PFSK-1 (cell line): ENCODE measurements around the gene MAML2.

Experiments
- FOXP2 ChIP-seq: optimal IDR thresholded peaks from 2 replicates; pipeline ENCODE3; 2011; ENCODE audit warnings: borderline replicate concordance, control low read depth, inconsistent platforms; ENCODE audit not compliant: insufficient read depth; ENCODE audit errors: extremely low read length, extremely low read depth
- POLR2AphosphoS5 ChIP-seq: IDR thresholded peaks from 2 replicates; pipeline ENCODE4 v1.6.1; 2012; ENCODE audit warnings: low read depth, mild to moderate bottlenecking, control low read depth, low read length, moderate library complexity
- REST ChIP-seq, 2 experiments: IDR thresholded peaks; 2 replicates each; pipeline versions ENCODE4 v1.6.1 to v1.8.0; 2011 to 2012; ENCODE audit warnings: low read depth in 2 of 2, low read length in 2 of 2, control low read depth in 1 of 2, inconsistent platforms in 1 of 2, mild to moderate bottlenecking in 1 of 2, moderate library complexity in 1 of 2; ENCODE audit not compliant: insufficient read depth in 1 of 2
- SIN3A ChIP-seq: IDR thresholded peaks from 2 replicates; pipeline ENCODE4 v1.6.1; 2012; ENCODE audit warnings: mild to moderate bottlenecking, low read length, moderate library complexity, borderline replicate concordance; ENCODE audit not compliant: insufficient read depth
- TAF1 ChIP-seq: IDR thresholded peaks from 2 replicates; pipeline ENCODE4 v1.6.1; 2012; ENCODE audit warnings: low read length, control low read depth, borderline replicate concordance; ENCODE audit not compliant: insufficient read depth

The MAML2 gene

GRCh38 chr11:96180341-96180740 is 162.7 kb downstream of the MAML2 start:
- TF ChIP-seq TAF1 (no peak), FOXP2 (no peak), POLR2AphosphoS5 (no peak), REST (IDR thresholded peaks at IDR 0.05; ENCODE audit: insufficient read depth in 1 of 2, low read depth in 2 of 2, low read length in 2 of 2) (no peak), SIN3A (no peak)

GRCh38 chr11:96179905-96180304 is 163.1 kb downstream of the MAML2 start:
- TF ChIP-seq TAF1: no peak
- TF ChIP-seq SIN3A: no peak
- TF ChIP-seq REST (IDR thresholded peaks at IDR 0.05; ENCODE audit: insufficient read depth in 1 of 2, low read depth in 2 of 2, low read length in 2 of 2): no peak
- no peak for TF ChIP-seq POLR2AphosphoS5
- TF ChIP-seq FOXP2: no peak

GRCh38 chr11:96178887-96179279 is 164.1 kb downstream of the MAML2 start:
- no peak for TF ChIP-seq REST (IDR thresholded peaks at IDR 0.05; ENCODE audit: insufficient read depth in 1 of 2, low read depth in 2 of 2, low read length in 2 of 2)
- no peak for TF ChIP-seq SIN3A
- no peak for TF ChIP-seq TAF1
- no peak for TF ChIP-seq POLR2AphosphoS5
- no peak for TF ChIP-seq FOXP2

GRCh38 chr11:96178049-96178886 is 164.7 kb downstream of the MAML2 start:
- TF ChIP-seq SIN3A: no peak
- TF ChIP-seq TAF1: no peak
- TF ChIP-seq FOXP2: no peak
- no peak for TF ChIP-seq REST (IDR thresholded peaks at IDR 0.05; ENCODE audit: insufficient read depth in 1 of 2, low read depth in 2 of 2, low read length in 2 of 2)
- TF ChIP-seq POLR2AphosphoS5: no peak
